ENCODE data around the gene ABHD16B.
"Not testable (repeated sequence)": the region's sequence is repeated elsewhere in the genome, so short reads cannot be mapped to it uniquely, and the experiment has no call there.

DNA sequence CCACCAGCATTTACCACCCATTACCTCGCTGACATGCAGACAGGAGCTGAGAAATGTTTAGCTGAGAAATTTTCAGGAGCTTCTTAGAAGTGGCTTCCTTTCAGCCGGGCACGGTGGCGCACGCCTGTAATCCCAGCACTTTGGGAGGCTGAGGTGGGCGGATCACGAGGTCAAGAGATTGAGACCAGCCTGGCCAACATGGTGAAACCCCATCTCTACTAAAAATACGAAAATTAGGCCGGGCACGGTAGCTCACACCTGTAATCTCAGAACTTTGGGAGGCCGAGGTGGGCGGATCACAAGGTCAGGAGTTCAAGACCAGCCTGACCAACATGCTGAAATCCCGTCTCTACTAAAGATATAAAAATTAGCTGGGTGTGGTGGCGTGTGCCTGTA is 9.8 kb upstream of the ABHD16B start:
- TF ChIP-seq, protein P1, sequence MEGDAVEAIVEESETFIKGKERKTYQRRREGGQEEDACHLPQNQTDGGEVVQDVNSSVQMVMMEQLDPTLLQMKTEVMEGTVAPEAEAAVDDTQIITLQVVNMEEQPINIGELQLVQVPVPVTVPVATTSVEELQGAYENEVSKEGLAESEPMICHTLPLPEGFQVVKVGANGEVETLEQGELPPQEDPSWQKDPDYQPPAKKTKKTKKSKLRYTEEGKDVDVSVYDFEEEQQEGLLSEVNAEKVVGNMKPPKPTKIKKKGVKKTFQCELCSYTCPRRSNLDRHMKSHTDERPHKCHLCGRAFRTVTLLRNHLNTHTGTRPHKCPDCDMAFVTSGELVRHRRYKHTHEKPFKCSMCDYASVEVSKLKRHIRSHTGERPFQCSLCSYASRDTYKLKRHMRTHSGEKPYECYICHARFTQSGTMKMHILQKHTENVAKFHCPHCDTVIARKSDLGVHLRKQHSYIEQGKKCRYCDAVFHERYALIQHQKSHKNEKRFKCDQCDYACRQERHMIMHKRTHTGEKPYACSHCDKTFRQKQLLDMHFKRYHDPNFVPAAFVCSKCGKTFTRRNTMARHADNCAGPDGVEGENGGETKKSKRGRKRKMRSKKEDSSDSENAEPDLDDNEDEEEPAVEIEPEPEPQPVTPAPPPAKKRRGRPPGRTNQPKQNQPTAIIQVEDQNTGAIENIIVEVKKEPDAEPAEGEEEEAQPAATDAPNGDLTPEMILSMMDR (IDR thresholded peaks at IDR 0.05), result not testable (repeated sequence)
- TF ChIP-seq POLR2A (IDR thresholded peaks at IDR 0.05), result not testable (repeated sequence)
